ENCODE measurements around the gene BICC1. TPM values are rescaled to one million over a fixed set of nuclear protein-coding genes. Genes with fewer than 3 reads are reported as not detected.

BICC1 gene
- 103 and 150 TPM in 2 replicates for total RNA-seq

GRCh38 chr10:58512491-58513187 lies at the start of gene BICC1:
Gene BICC1 (plus strand): TSS chr10:58512872. CDS start chr10:58513144, 272 bp downstream.
- peak within 1 kb of the TSS; percentile 92 for H3K4me3 ChIP-seq (ENCODE audit: low read depth, low read length)
- DNase-seq (ENCODE audit: low read depth): no peak
- no peak for TF ChIP-seq CTCF (conservative IDR thresholded peaks at IDR 0.05; ENCODE audit: low read depth, low read length)

- H3K4me3 ChIP-seq (ENCODE audit: low read depth, low read length): no peak overlapping the region
- no peak for DNase-seq (ENCODE audit: low read depth)
- peak; percentile 17 for TF ChIP-seq CTCF (conservative IDR thresholded peaks at IDR 0.05; ENCODE audit: low read depth, low read length)
Measured at GRCh38 chr10:58464956-58465355, 47.7 kb upstream of the BICC1 start.

GRCh38 chr10:58465629-58466028 lies 47.0 kb upstream of the BICC1 start:
- no peak for TF ChIP-seq CTCF (conservative IDR thresholded peaks at IDR 0.05; ENCODE audit: low read depth, low read length)
- DNase-seq (ENCODE audit: low read depth): no peak
- H3K4me3 ChIP-seq (ENCODE audit: low read depth, low read length): no peak overlapping the region

GRCh38 chr10:58467931-58468635 lies 44.6 kb upstream of the BICC1 start:
- peak; percentile 39 for DNase-seq (ENCODE audit: low read depth)
- H3K4me3 ChIP-seq (ENCODE audit: low read depth, low read length): no peak overlapping the region
- no peak for TF ChIP-seq CTCF (conservative IDR thresholded peaks at IDR 0.05; ENCODE audit: low read depth, low read length)

GRCh38 chr10:58473976-58474375 lies 38.7 kb upstream of the BICC1 start:
- H3K4me3 ChIP-seq (ENCODE audit: low read depth, low read length): no peak overlapping the region
- no peak for TF ChIP-seq CTCF (conservative IDR thresholded peaks at IDR 0.05; ENCODE audit: low read depth, low read length)
- DNase-seq (ENCODE audit: low read depth): peak; percentile 42

- H3K4me3 ChIP-seq (ENCODE audit: low read depth, low read length): peak overlapping the region; percentile 36
Measured at GRCh38 chr10:58475322-58476277, 37.1 kb upstream of the BICC1 start.

More at GRCh38 chr10:58475322-58476277, 37.1 kb upstream of the BICC1 start:
- no peak for TF ChIP-seq CTCF (conservative IDR thresholded peaks at IDR 0.05; ENCODE audit: low read depth, low read length)
- DNase-seq (ENCODE audit: low read depth): no peak

All from epithelial cell of proximal tubule (primary cell).